HEK293 (cell line): ENCODE results near the gene DCUN1D2.

Experiments used
- CTCF ChIA-PET: fragments of 350-600 bp; formaldehyde crosslinking; extraction: SDS; loops from one replicate; lab custom pipeline; 2021; ENCODE audit warnings: antibody characterized with exemption; lab: Yijun Ruan, JAX
- POLR2A ChIA-PET: fragments of 300-600 bp; formaldehyde crosslinking; extraction: SDS; loops from one replicate; lab custom pipeline; 2020; ENCODE audit warnings: antibody characterized with exemption, inconsistent platforms; lab: Yijun Ruan, JAX
- H3K27ac ChIP-seq: fragments of 200-500 bp; sonication (Bioruptor generic); 2 replicates; pipeline ENCODE4 v1.5.1; 2014; ENCODE audit warnings: low read depth, low read length, control low read depth, inconsistent platforms; ENCODE audit errors: extremely low read depth
- H3K36me3 ChIP-seq, 2 experiments: fragments of 200-500 bp in 1 of 2; sonication (Bioruptor generic) in 1 of 2; 1 replicate in 1 of 2; 2 replicates in 1 of 2; pipeline ENCODE4 v1.5.1; 2014 to 2017; ENCODE audit warnings: inconsistent platforms in 2 of 2, low read length in 2 of 2; ENCODE audit not compliant: control insufficient read depth in 2 of 2, insufficient read depth in 1 of 2
- H3K4me1 ChIP-seq: fragments of 200-500 bp; sonication (Bioruptor generic); 2 replicates; pipeline ENCODE4 v1.5.1; 2014; ENCODE audit warnings: mild to moderate bottlenecking, low read length, inconsistent platforms; ENCODE audit not compliant: control insufficient read depth, insufficient read depth
- H3K4me3 ChIP-seq: 2 replicates; pipeline ENCODE4 v1.5.1; 2011; ENCODE audit warnings: low read depth, mild to moderate bottlenecking, control low read depth, low read length, moderate library complexity
- H3K9me3 ChIP-seq: fragments of 200-500 bp; sonication (Bioruptor generic); 2 replicates; pipeline ENCODE4 v1.5.1; 2014; ENCODE audit warnings: low read depth, low read length, inconsistent platforms; ENCODE audit not compliant: control insufficient read depth, insufficient read depth
- GLIS1 ChIP-seq: fragments of 450-650 bp; formaldehyde crosslinking; IDR thresholded peaks from 2 replicates; pipeline ENCODE4 v1.5.1; 2016; ENCODE audit warnings: missing biosample characterization, missing genetic modification characterization
- PRDM2 ChIP-seq: fragments of 450-650 bp; formaldehyde crosslinking; IDR thresholded peaks from 2 replicates; pipeline ENCODE4 v1.5.1; 2016; ENCODE audit warnings: missing biosample characterization, missing genetic modification characterization, borderline replicate concordance
- RBAK ChIP-seq: fragments of 450-650 bp; formaldehyde crosslinking; IDR thresholded peaks from 2 replicates; pipeline ENCODE4 v1.5.1; 2016; ENCODE audit warnings: missing biosample characterization, missing genetic modification characterization
- REPIN1 ChIP-seq: fragments of 450-650 bp; formaldehyde crosslinking; IDR thresholded peaks from 2 replicates; pipeline ENCODE4 v1.5.1; 2017; ENCODE audit warnings: missing biosample characterization, missing genetic modification characterization, low read depth
- TCF7L2 ChIP-seq: IDR thresholded peaks from 2 replicates; pipeline ENCODE4 v1.6.1; 2011; ENCODE audit warnings: low read depth, mild to moderate bottlenecking, inconsistent platforms, low read length, moderate library complexity, borderline replicate concordance
- ZBTB44 ChIP-seq: fragments of 450-650 bp; IDR thresholded peaks from 2 replicates; pipeline ENCODE4 v1.5.1; 2018; ENCODE audit warnings: missing biosample characterization, mild to moderate bottlenecking, missing genetic modification characterization
- ZEB2 ChIP-seq: fragments of 450-650 bp; formaldehyde crosslinking; IDR thresholded peaks from 2 replicates; pipeline ENCODE4 v1.5.1; 2016; ENCODE audit warnings: missing biosample characterization, missing genetic modification characterization
- ZFP41 ChIP-seq: fragments of 450-650 bp; formaldehyde crosslinking; IDR thresholded peaks from 2 replicates; pipeline ENCODE4 v1.5.1; 2016; ENCODE audit warnings: missing biosample characterization, missing genetic modification characterization, borderline replicate concordance
- ZNF146 ChIP-seq: fragments of 450-650 bp; formaldehyde crosslinking; IDR thresholded peaks from 2 replicates; pipeline ENCODE4 v1.5.1; 2016; ENCODE audit warnings: missing biosample characterization, missing genetic modification characterization
- ZNF155 ChIP-seq: fragments of 450-650 bp; formaldehyde crosslinking; IDR thresholded peaks from 2 replicates; pipeline ENCODE4 v1.5.1; 2016; ENCODE audit warnings: missing biosample characterization, missing genetic modification characterization
- ZNF211 ChIP-seq: fragments of 450-650 bp; formaldehyde crosslinking; IDR thresholded peaks from 2 replicates; pipeline ENCODE4 v1.5.1; 2016; ENCODE audit warnings: low read depth, missing biosample characterization, missing genetic modification characterization
- ZNF23 ChIP-seq: fragments of 450-650 bp; formaldehyde crosslinking; IDR thresholded peaks from 2 replicates; pipeline ENCODE4 v1.5.1; 2016; ENCODE audit warnings: missing biosample characterization, missing genetic modification characterization, borderline replicate concordance
- ZNF391 ChIP-seq: fragments of 450-650 bp; formaldehyde crosslinking; IDR thresholded peaks from 2 replicates; pipeline ENCODE4 v1.5.1; 2016; ENCODE audit warnings: low read depth, missing biosample characterization, missing genetic modification characterization, borderline replicate concordance
- ZNF48 ChIP-seq: fragments of 450-650 bp; formaldehyde crosslinking; IDR thresholded peaks from 2 replicates; pipeline ENCODE4 v1.5.1; 2016; ENCODE audit warnings: missing biosample characterization, missing genetic modification characterization
- ZNF514 ChIP-seq: fragments of 450-650 bp; formaldehyde crosslinking; IDR thresholded peaks from 2 replicates; pipeline ENCODE4 v1.5.1; 2016; ENCODE audit warnings: missing biosample characterization, missing genetic modification characterization
- ZNF548 ChIP-seq: fragments of 450-650 bp; formaldehyde crosslinking; IDR thresholded peaks from 2 replicates; pipeline ENCODE4 v1.5.1; 2016; ENCODE audit warnings: missing biosample characterization, missing genetic modification characterization
- ZNF707 ChIP-seq: fragments of 450-650 bp; formaldehyde crosslinking; IDR thresholded peaks from 2 replicates; pipeline ENCODE4 v1.5.1; 2016; ENCODE audit warnings: missing biosample characterization, missing genetic modification characterization
- ZNF76 ChIP-seq: fragments of 450-650 bp; formaldehyde crosslinking; IDR thresholded peaks from 2 replicates; pipeline ENCODE4; 2016; ENCODE audit warnings: low read depth, missing biosample characterization, missing genetic modification characterization, borderline replicate concordance
- ZNF785 ChIP-seq: fragments of 450-650 bp; formaldehyde crosslinking; IDR thresholded peaks from 2 replicates; pipeline ENCODE4 v1.5.1; 2016; ENCODE audit warnings: missing biosample characterization, missing genetic modification characterization
- ZNF830 ChIP-seq: fragments of 450-650 bp; IDR thresholded peaks from 2 replicates; pipeline ENCODE4 v1.5.0; 2018; ENCODE audit warnings: missing biosample characterization, missing genetic modification characterization, low read depth, mild to moderate bottlenecking, moderate library complexity
- ZSCAN30 ChIP-seq: fragments of 450-650 bp; IDR thresholded peaks from 2 replicates; pipeline ENCODE4 v1.5.1; 2018; ENCODE audit warnings: missing biosample characterization, mild to moderate bottlenecking, missing genetic modification characterization, moderate library complexity
- TF ChIP-seq, protein P1 (sequence below): fragments of 450-650 bp; formaldehyde crosslinking; IDR thresholded peaks from 2 replicates; pipeline ENCODE4 v1.5.1; 2016; ENCODE audit warnings: missing biosample characterization, missing genetic modification characterization

Gene DCUN1D2

GRCh38 chr13:113465300-113465699, 25.2 kb downstream of the DCUN1D2 start (continued):
- TF ChIP-seq, protein P1, sequence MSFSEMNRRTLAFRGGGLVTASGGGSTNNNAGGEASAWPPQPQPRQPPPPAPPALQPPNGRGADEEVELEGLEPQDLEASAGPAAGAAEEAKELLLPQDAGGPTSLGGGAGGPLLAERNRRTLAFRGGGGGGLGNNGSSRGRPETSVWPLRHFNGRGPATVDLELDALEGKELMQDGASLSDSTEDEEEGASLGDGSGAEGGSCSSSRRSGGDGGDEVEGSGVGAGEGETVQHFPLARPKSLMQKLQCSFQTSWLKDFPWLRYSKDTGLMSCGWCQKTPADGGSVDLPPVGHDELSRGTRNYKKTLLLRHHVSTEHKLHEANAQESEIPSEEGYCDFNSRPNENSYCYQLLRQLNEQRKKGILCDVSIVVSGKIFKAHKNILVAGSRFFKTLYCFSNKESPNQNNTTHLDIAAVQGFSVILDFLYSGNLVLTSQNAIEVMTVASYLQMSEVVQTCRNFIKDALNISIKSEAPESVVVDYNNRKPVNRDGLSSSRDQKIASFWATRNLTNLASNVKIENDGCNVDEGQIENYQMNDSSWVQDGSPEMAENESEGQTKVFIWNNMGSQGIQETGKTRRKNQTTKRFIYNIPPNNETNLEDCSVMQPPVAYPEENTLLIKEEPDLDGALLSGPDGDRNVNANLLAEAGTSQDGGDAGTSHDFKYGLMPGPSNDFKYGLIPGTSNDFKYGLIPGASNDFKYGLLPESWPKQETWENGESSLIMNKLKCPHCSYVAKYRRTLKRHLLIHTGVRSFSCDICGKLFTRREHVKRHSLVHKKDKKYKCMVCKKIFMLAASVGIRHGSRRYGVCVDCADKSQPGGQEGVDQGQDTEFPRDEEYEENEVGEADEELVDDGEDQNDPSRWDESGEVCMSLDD = no peak
- TF ChIP-seq ZNF155 (tag by site-specific recombination) = no peak
- TF ChIP-seq ZSCAN30 = no peak
- TF ChIP-seq RBAK = no peak
- TF ChIP-seq REPIN1 (tag by site-specific recombination) = no peak
- TF ChIP-seq ZNF707 (tag by site-specific recombination) = no peak
- no peak for TF ChIP-seq ZNF48 (tag by site-specific recombination)
- no peak for TF ChIP-seq TCF7L2
- TF ChIP-seq ZNF211 = no peak
- TF ChIP-seq ZNF548 (tag by site-specific recombination) = no peak

- POLR2A ChIA-PET = no interaction called here
- H3K27ac ChIP-seq = no peak overlapping the region
- no peak overlapping the region for H3K4me3 ChIP-seq
- H3K4me1 ChIP-seq = no peaks in the 10 kb centered on the region
- no peaks in the 10 kb centered on the region for H3K9me3 ChIP-seq
- peaks cover 10 to 40% of the 10 kb centered on the region in 2 experiments; a peak in 2 of 3 replicates for H3K36me3 ChIP-seq
- no peak for TF ChIP-seq ZNF23 (tag by site-specific recombination)
- no peak for TF ChIP-seq ZBTB44 (tag by site-specific recombination)
- no peak for TF ChIP-seq ZFP41
- TF ChIP-seq ZNF830 (tag by site-specific recombination) = no peak
- no peak for TF ChIP-seq ZNF146 (tag by site-specific recombination)
- CTCF ChIA-PET = no interaction called here
Measured at GRCh38 chr13:113464476-113464875, 26.0 kb downstream of the DCUN1D2 start.

- H3K4me1 ChIP-seq = no peaks in the 10 kb centered on the region
- peaks cover 3 to 52% of the 10 kb centered on the region in 2 experiments; a peak in 2 of 3 replicates for H3K36me3 ChIP-seq
- no peak overlapping the region for H3K27ac ChIP-seq
- CTCF ChIA-PET = interaction anchor here (1.4 kb wide), 1 partner anchor 10 kb away, joined by 3 read pairs; no protein-coding TSS in a partner anchor
- H3K4me3 ChIP-seq = no peak overlapping the region
- H3K9me3 ChIP-seq = no peaks in the 10 kb centered on the region
- POLR2A ChIA-PET = no interaction called here
- TF ChIP-seq ZNF76 (tag by site-specific recombination) (no peak), GLIS1 (tag by site-specific recombination) (no peak), ZNF707 (tag by site-specific recombination) (no peak), ZNF785 (tag by site-specific recombination) (no peak), PRDM2 (no peak), ZNF514 (tag by site-specific recombination) (no peak), ZEB2 (no peak), ZNF391 (no peak)
Measured at GRCh38 chr13:113461022-113461751, 29.3 kb downstream of the DCUN1D2 start.
